Stomach (tissue), 4 donors: ENCODE measurements around the gene PLPP1.

Source experiments
- POLR2A ChIP-seq, 4 donors: fragments of 450-650 bp; IDR thresholded peaks; one replicate each; pipeline ENCODE4 v1.6.1; 2016; ENCODE audit warnings: antibody characterized with exemption in 4 of 4, control low read depth in 2 of 4, mild to moderate bottlenecking in 1 of 4, moderate library complexity in 1 of 4
- POLR2AphosphoS5 ChIP-seq, 3 donors: sonication (generic); formaldehyde crosslinking; IDR thresholded peaks; one replicate each; pipeline ENCODE4 v1.6.1; 2016; ENCODE audit warnings: antibody characterized with exemption in 3 of 3
- TF ChIP-seq, protein P1 (sequence below), 7 experiments: fragments of 450-650 bp in 4 of 7; fragments of 200-600 bp in 3 of 7; sonication (generic) in 3 of 7; IDR thresholded peaks; one replicate each; pipeline ENCODE4 v1.5.1; 2016 to 2019; ENCODE audit warnings: antibody characterized with exemption in 7 of 7, control low read depth in 2 of 7, mild to moderate bottlenecking in 1 of 7

DNA sequence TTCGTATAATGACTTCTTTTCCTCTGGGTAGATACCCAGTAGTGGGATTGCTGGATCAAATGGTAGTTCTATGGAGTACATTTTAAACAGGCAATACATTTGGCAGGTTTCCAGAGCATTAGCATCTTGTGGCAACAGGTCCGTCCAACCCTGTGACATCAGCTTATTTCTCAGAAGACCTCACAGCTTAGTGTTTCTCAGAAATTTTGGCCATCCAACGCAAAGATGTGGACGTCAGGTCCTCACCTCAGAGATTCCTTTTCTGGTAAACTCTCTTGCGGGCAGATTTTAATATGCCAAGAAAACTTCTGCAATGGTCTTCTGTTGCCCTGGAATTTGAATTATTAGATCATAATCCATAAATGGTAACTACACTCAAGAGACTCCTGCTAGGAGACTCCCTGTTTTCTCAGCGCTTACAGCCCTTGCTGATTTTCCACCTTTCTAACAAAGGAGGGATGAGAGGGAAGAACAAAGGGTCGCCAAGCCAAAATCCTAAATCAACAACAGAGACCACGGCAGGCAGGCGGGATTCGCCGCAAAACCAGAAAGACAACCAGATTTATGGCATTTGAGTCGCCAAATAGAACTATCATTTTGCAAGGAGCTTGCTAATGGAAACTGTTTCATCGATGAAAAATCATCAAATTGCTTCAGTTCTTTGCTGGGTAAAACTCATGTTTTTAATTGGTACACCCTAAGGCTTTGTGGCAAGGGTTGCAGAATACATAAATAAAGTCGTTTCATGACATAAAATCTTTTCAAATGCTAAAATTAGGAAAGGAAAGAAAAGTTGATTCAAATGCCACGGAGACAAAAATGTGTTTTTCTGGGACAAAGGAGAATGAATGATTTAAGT lies 34.1 kb upstream of the PLPP1 start:
- TF ChIP-seq, protein P1, sequence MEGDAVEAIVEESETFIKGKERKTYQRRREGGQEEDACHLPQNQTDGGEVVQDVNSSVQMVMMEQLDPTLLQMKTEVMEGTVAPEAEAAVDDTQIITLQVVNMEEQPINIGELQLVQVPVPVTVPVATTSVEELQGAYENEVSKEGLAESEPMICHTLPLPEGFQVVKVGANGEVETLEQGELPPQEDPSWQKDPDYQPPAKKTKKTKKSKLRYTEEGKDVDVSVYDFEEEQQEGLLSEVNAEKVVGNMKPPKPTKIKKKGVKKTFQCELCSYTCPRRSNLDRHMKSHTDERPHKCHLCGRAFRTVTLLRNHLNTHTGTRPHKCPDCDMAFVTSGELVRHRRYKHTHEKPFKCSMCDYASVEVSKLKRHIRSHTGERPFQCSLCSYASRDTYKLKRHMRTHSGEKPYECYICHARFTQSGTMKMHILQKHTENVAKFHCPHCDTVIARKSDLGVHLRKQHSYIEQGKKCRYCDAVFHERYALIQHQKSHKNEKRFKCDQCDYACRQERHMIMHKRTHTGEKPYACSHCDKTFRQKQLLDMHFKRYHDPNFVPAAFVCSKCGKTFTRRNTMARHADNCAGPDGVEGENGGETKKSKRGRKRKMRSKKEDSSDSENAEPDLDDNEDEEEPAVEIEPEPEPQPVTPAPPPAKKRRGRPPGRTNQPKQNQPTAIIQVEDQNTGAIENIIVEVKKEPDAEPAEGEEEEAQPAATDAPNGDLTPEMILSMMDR (IDR thresholded peaks at IDR 0.05) = no peak
- TF ChIP-seq POLR2A (IDR thresholded peaks at IDR 0.05) (no peak), POLR2AphosphoS5 (IDR thresholded peaks at IDR 0.05) (peak in 2 of 3 donors; percentile 34 to 50)
